A375 (cell line): ENCODE data around the gene CCDC88C. TPM values are rescaled to one million over a fixed set of nuclear protein-coding genes. Genes with fewer than 3 reads are reported as not detected.

Experiments used
- total RNA-seq: library from RNA; depleted of rRNA; stranded (reverse); fragments of >200 nt; shearing (Covaris generic); gene quantifications from 2 replicates; pipeline ENCODE4 v1.2.3, GENCODE V29; 2014; rRNA removed

The CCDC88C gene
- 1.0 and 1.1 TPM in 2 replicates for total RNA-seq

GRCh38 chr14:91417120-91417982 is at the start of gene CCDC88C:
CCDC88C (minus strand) TSS chr14:91417820; CDS start chr14:91417690, 130 bp downstream.

GRCh38 chr14:91244501-91244901 is 173.1 kb downstream of the CCDC88C start, which contains the start of gene GPR68:
GPR68 (minus strand) TSS chr14:91244704; CDS start chr14:91235050, 9,654 bp downstream.

Other genes with a start within 250 kb of the CCDC88C start
- not detected in 2 replicates for gene GPR68, start 173.1 kb downstream of the CCDC88C start, total RNA-seq
- gene PPP4R3A, start 92.5 kb upstream of the CCDC88C start, total RNA-seq: 43.1 and 53.1 TPM in 2 replicates